GM19372 (cell line): Measurements from ENCODE around the gene DBT.
"Not testable (repeated sequence)": the region's sequence is repeated elsewhere in the genome, so short reads cannot be mapped to it uniquely, and the experiment has no call there.

Experiments used
- ATAC-seq: cut with Tn5 transposase; IDR thresholded peaks from one replicate; pipeline ENCODE4 v1.9.1; 2021; ENCODE audit warnings: mild to moderate bottlenecking, low read depth, moderate library complexity; ENCODE audit not compliant: unreplicated experiment

DBT gene

GRCh38 chr1:100252901-100253300, 3.3 kb upstream of the DBT start:
- no peak for ATAC-seq

DNA sequence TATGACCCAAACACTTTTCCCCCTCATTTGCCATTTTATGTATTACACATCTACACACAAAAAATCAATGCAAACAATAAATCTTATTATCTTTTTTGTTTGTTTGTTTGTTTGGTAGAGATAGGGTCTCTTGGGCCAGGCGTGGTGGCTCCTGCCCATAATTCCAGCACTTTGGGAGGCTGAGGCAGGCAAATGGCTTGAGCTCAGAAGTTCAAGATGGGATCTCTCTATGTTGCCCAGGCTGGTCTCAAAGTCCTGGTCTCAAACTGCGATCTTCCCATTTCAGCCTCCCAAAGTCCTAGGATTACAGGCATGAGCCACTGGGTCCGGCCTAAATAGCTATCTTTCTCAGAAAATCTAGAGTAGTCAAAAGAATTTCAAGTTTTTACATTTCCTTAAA, 1.2 kb upstream of the DBT start:
- no peak for ATAC-seq

DNA sequence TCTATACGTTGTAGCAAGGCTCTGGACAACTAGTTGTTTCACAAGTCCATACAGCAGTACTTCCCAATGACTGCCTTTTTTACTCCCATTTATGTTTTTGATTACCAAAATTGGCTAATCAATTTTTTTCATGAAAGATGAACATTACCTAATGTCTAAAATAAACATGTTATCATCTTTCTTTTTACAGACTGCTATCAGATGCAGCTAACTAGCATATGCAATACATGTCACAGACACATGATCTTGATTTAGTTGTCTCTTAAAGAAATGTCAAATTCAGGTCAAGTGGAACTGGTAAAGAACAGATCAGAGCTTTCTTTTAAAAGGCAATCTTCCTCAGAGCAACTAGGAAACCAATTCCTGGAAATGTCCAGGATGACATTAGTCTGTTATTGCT, 630 bp upstream of the DBT start:
- ATAC-seq: no peak

- ATAC-seq: no peak
Observed at GRCh38 chr1:100249155-100249536, 488 bp downstream of the DBT start.

- ATAC-seq: no peak
Observed at GRCh38 chr1:100246738-100247137, 2.9 kb downstream of the DBT start.

GRCh38 chr1:100240631-100241030, 9.0 kb downstream of the DBT start:
- ATAC-seq: no peak

DNA sequence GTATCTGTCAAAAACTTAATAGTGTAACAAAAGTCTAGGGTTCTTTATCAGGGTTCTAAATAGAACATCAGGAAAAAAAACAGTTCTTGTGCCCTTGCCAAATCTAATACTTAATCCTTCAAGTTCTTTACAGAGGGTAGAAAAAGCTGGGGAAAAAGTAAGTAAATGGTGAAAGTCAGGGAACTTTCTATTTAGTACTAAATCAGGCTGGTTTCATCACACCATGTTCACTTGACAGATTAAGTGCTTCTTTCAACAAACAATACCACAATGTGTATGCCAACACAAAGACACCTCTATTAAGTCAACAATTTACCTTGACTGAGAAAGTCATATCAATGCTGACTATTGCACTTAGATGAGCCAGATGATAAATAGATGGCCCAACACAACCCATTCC, 9.7 kb downstream of the DBT start:
- ATAC-seq: no peak

- ATAC-seq: no peak
Observed at GRCh38 chr1:100237091-100237490, 12.5 kb downstream of the DBT start.

DNA sequence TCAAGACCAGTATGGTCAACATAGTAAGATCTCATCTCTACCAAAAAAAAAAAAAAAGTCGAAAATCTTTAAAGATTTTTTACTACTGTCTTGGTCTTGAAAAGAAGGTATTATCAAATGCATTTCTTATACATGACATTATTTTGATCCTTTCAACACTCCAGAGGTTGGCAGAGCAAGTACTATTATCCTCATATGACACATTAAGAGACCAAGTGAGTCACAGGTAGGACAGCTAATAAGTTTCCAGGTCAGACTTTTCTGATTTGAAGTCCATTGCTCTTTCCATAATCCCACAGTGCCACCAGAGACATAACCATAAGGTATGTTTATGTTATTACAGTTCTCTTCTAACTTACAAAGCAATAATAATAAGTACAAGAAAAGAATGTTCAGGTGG, 15.2 kb downstream of the DBT start:
- no peak for ATAC-seq

DNA sequence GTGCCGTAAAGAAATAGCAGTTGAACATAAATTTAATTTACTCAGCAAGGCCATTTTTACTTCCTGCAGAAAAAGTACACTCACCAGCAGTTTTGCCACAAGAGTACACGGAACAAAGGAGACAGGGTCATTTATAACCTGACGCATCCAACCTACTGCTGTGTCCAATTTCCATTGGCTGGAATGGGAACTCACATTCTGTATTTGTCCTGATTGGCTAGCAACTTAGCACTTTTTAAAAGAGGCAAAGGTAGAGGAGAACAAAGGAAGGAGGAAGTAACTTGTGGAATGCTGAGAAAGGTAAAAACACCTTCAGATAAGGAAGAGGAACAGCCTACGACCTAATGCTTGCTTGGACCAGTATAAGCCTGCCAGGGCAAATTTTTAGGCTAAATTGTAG, 16.1 kb downstream of the DBT start:
- ATAC-seq: not testable (repeated sequence)

DNA sequence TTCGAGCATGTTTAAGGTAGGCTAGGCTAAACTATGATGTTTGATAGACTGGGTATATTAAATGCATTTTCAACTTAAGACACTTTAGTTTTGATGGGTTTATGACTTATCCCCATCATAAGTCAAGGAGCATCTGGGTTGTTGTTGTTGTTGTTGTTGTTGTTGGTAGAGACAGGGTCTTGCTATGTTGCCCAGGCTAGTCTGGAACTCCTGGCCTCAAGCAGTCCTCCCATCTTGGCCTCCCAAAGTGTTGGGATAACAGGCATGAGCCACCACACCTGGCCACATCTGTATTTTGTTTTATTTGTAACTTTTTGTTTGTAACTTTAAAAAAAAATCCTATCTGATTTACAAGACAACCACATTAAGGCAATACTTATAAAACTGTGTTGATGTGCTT, 17.5 kb downstream of the DBT start:
- no peak for ATAC-seq

- no peak for ATAC-seq
Observed at GRCh38 chr1:100231721-100232120, 17.9 kb downstream of the DBT start.

GRCh38 chr1:100230765-100231164, 18.9 kb downstream of the DBT start:
- ATAC-seq: no peak

- ATAC-seq: no peak
Observed at GRCh38 chr1:100229681-100230443, 19.8 kb downstream of the DBT start.

GRCh38 chr1:100222428-100222827, 27.2 kb downstream of the DBT start:
- ATAC-seq: no peak

DNA sequence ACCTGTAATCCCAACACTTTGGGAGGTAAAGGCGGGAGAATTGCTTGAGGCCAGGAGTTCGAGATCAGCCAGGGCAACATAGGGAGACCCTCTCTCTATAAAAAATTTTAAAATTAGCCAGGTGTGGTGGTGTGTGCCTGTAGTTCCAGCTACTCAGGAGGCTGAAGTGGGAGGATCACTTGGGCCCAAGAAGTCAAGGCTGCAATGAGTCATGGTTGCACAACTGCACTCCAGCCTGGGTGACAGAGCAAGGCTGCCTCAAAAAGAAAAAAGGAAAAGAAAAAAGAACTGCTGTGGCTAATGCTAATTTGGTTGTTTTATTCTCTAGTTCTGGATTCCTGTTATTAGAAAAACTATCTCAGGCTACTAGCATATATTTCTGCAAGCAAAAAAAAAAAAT, 29.8 kb downstream of the DBT start:
- ATAC-seq: no peak

DNA sequence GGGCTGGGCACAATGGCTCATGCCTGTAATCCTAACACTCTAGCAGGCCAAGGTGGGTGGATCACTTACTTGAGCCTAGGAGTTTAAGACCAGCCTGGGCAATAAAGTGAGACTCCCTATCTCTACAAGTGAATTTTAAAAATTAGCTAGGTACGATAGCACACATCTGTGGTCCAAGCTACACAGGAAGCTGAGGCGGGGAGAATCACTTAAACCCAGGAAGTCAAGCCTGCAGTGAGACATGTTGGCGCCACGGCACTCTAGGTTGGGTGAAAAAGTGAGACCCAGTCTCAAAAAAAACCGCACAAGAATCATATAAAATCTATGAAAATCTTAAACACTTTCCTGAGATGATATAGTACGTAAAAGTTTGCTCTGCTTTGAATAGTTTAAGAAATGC, 30.2 kb downstream of the DBT start:
- ATAC-seq: no peak

- no peak for ATAC-seq
Observed at GRCh38 chr1:100217834-100218233, 31.8 kb downstream of the DBT start.

GRCh38 chr1:100215101-100215500, 34.5 kb downstream of the DBT start:
- ATAC-seq: no peak

- no peak for ATAC-seq
Observed at GRCh38 chr1:100213141-100213540, 36.5 kb downstream of the DBT start.

GRCh38 chr1:100206301-100206700, 43.3 kb downstream of the DBT start:
- ATAC-seq: no peak

DNA sequence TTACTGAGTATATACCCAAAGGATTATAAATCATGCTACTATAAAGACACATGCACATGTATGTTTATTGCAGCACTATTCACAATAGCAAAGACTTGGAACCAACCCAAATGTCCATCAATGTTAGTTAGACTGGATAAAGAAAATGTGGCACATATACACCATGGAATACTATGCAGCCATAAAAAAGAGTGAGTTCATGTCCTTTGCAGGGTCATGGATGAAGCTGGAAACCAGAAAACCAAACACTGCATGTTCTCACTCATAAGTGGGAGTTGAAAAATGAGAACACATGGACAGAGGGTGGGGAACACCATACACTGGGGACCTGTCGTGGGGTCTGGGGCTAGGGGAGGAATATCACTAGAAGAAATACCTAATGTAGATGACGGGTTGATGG, 44.0 kb downstream of the DBT start:
- not testable (repeated sequence) for ATAC-seq

GRCh38 chr1:100205103-100205502, 44.5 kb downstream of the DBT start:
- ATAC-seq: not testable (repeated sequence)
